22Rv1 (cell line): Measurements from ENCODE around the gene PLB1.

Experiments
- CTCF ChIP-seq: fragments of 450-650 bp; IDR thresholded peaks from 2 replicates; pipeline ENCODE4 v1.5.1; 2017; ENCODE audit warnings: mild to moderate bottlenecking
- ZFX ChIP-seq: fragments of 450-650 bp; IDR thresholded peaks from 2 replicates; pipeline ENCODE4 v1.6.1; 2017; ENCODE audit warnings: antibody characterized with exemption, borderline replicate concordance

DNA sequence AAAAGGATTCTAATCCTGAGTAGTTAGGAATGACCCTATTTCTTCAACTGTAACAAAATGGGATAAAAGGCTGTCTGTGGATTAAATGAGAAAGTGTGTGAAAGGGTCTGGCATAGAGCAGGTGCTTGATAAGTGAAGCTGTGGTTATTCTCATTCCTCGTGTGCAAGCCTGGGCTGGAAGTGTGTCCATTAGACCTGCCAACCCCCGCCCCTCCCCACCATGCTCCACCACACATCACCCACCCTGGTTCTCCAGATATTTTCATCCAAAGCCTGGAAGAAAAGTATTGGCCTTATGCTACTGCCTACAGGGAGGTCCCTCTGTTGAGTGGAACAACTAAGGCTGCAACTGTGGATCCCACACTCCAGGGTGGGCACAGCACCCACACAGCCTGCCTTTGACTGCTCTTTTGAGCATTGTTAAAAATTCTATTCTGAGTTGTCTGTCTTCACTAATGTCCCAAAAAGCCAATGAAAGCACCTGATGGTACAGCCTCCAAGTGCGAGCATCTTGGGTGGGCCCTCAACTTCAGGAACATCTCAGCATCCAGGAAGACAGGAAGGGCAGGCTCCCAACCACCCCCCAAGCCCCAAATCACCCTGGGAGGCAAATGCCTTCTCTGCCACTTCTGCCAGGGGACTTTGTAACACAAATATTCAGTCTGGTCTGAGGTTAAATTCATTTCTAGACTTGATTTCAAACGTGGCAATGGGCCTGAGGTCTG is 153.0 kb downstream of the PLB1 start:
- TF ChIP-seq CTCF (no peak), ZFX (no peak)
